Progenitor cell of endocrine pancreas (in vitro differentiated cells): ENCODE measurements around the gene OTOP2. TPM values are rescaled to one million over a fixed set of nuclear protein-coding genes. Genes with fewer than 3 reads are reported as not detected.

Experiments used
- DNase-seq: peaks from one replicate; pipeline ENCODE4 v3.0.0; 2021; ENCODE audit warnings: low spot score; ENCODE audit not compliant: unreplicated experiment
- H3K27ac Mint-ChIP-seq: 2 replicates; pipeline ENCODE4 v1.8.0; 2021; ENCODE audit warnings: mild to moderate bottlenecking, moderate library complexity, mixed read lengths
- H3K27me3 Mint-ChIP-seq: 2 replicates; pipeline ENCODE4 v1.8.0; 2021; ENCODE audit warnings: mixed read lengths
- H3K36me3 Mint-ChIP-seq: 2 replicates; pipeline ENCODE4 v1.8.0; 2022; ENCODE audit warnings: mixed read lengths; ENCODE audit not compliant: insufficient read depth
- H3K4me1 Mint-ChIP-seq: 2 replicates; pipeline ENCODE4 v1.8.0; 2021; ENCODE audit warnings: low read depth, mixed read lengths
- H3K4me3 Mint-ChIP-seq: 2 replicates; pipeline ENCODE4 v1.8.0; 2021; ENCODE audit warnings: low read depth, mild to moderate bottlenecking, moderate library complexity, mixed read lengths
- H3K9me3 Mint-ChIP-seq: 2 replicates; pipeline ENCODE4 v1.8.0; 2021; ENCODE audit warnings: low read depth, mixed read lengths
- total RNA-seq: library from RNA; stranded (reverse); gene quantifications from 2 replicates; pipeline ENCODE4 v1.2.1, GENCODE V29; 2021
- TF ChIP-seq, protein P1 (sequence below): fragments of 200-600 bp; sonication (generic); IDR thresholded peaks from one replicate; pipeline ENCODE4 v1.5.0; 2021; ENCODE audit warnings: antibody characterized with exemption, mild to moderate bottlenecking; ENCODE audit not compliant: unreplicated experiment

Gene OTOP2
- total RNA-seq, 1 donor from 2014 or later = not detected

- DNase-seq = no peak
- TF ChIP-seq, protein P1, sequence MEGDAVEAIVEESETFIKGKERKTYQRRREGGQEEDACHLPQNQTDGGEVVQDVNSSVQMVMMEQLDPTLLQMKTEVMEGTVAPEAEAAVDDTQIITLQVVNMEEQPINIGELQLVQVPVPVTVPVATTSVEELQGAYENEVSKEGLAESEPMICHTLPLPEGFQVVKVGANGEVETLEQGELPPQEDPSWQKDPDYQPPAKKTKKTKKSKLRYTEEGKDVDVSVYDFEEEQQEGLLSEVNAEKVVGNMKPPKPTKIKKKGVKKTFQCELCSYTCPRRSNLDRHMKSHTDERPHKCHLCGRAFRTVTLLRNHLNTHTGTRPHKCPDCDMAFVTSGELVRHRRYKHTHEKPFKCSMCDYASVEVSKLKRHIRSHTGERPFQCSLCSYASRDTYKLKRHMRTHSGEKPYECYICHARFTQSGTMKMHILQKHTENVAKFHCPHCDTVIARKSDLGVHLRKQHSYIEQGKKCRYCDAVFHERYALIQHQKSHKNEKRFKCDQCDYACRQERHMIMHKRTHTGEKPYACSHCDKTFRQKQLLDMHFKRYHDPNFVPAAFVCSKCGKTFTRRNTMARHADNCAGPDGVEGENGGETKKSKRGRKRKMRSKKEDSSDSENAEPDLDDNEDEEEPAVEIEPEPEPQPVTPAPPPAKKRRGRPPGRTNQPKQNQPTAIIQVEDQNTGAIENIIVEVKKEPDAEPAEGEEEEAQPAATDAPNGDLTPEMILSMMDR = no peak
- H3K4me1 Mint-ChIP-seq = peaks cover 2% of the 10 kb centered on the region
- H3K27me3 Mint-ChIP-seq = peaks cover 15% of the 10 kb centered on the region
- no peaks in the 10 kb centered on the region for H3K36me3 Mint-ChIP-seq
- peak overlapping the region; percentile 58 for H3K27ac Mint-ChIP-seq
- H3K4me3 Mint-ChIP-seq = no peak overlapping the region
- peaks cover 2% of the 10 kb centered on the region for H3K9me3 Mint-ChIP-seq
Measured at GRCh38 chr17:74916136-74916850, 7.8 kb upstream of the OTOP2 start.

DNA sequence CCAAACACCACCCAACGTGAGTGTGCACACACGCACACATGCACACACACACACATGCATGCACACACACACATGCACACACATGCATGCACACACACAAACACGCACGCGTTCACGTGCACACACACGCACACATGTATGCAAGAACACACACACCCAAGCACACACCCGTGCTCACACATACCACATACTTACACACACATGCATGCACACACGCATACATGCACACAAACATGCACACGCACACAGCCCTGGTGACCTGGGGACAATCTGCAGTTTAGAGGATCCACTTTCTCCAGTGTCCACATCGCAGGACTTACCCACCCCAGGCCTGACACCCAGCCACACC, 7.2 kb upstream of the OTOP2 start:
- peaks cover 2% of the 10 kb centered on the region for H3K9me3 Mint-ChIP-seq
- peaks cover 2% of the 10 kb centered on the region for H3K4me1 Mint-ChIP-seq
- H3K27ac Mint-ChIP-seq = peak overlapping the region; percentile 58
- no peak overlapping the region for H3K4me3 Mint-ChIP-seq
- no peak for DNase-seq
- TF ChIP-seq, protein P1 = no peak
- peaks cover 15% of the 10 kb centered on the region for H3K27me3 Mint-ChIP-seq
- H3K36me3 Mint-ChIP-seq = no peaks in the 10 kb centered on the region

DNA sequence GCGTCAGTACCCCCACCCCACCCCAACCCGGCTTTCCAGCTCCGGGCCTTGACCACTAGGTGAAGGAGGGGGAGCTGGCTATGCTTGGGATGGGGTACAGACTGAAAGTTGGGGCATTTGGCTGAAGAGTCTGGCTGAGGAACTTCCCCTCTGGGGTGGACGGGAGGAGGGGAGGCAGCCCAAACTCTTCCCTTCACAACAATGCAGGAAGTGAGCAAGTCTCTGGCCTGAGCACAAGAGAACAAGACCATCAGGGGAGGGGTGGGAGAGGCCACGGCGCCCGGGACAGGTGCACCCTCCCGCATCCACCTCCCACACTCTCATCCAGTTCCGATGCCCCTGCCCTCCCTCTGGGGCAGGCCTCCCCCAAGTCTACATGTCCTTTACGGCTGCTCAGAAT, 6.6 kb upstream of the OTOP2 start:
- Mint-ChIP-seq H3K9me3 (peaks cover 2% of the 10 kb centered on the region), H3K27ac (no peak overlapping the region), H3K27me3 (peaks cover 18% of the 10 kb centered on the region), H3K4me3 (no peak overlapping the region), H3K36me3 (no peaks in the 10 kb centered on the region), H3K4me1 (peaks cover 2% of the 10 kb centered on the region)
- TF ChIP-seq, protein P1 = no peak
- DNase-seq = no peak

DNA sequence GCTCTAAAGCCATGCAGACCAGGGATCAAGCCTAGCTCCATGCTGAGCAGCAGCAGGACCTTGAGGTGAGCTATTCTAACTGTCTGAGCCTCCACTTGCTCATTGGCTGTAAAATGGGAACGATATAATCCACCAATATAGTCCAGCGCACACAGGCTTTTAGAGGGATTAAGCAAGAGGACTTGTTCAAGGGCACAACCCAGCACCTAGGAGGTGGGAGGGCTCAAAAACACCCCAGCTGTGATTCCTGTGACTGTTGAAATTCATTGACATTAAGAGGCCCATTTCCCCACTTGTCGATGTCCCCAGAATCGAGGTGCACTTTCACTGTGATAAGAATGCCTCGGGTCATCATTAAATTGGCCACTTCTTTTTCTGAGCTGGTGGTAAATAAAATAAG, 5.2 kb upstream of the OTOP2 start:
- TF ChIP-seq, protein P1 = no peak
- peaks cover 2% of the 10 kb centered on the region for H3K4me1 Mint-ChIP-seq
- no peak for DNase-seq
- H3K4me3 Mint-ChIP-seq = no peak overlapping the region
- no peaks in the 10 kb centered on the region for H3K9me3 Mint-ChIP-seq
- H3K27me3 Mint-ChIP-seq = peaks cover 25% of the 10 kb centered on the region
- no peak overlapping the region for H3K27ac Mint-ChIP-seq
- H3K36me3 Mint-ChIP-seq = no peaks in the 10 kb centered on the region

DNA sequence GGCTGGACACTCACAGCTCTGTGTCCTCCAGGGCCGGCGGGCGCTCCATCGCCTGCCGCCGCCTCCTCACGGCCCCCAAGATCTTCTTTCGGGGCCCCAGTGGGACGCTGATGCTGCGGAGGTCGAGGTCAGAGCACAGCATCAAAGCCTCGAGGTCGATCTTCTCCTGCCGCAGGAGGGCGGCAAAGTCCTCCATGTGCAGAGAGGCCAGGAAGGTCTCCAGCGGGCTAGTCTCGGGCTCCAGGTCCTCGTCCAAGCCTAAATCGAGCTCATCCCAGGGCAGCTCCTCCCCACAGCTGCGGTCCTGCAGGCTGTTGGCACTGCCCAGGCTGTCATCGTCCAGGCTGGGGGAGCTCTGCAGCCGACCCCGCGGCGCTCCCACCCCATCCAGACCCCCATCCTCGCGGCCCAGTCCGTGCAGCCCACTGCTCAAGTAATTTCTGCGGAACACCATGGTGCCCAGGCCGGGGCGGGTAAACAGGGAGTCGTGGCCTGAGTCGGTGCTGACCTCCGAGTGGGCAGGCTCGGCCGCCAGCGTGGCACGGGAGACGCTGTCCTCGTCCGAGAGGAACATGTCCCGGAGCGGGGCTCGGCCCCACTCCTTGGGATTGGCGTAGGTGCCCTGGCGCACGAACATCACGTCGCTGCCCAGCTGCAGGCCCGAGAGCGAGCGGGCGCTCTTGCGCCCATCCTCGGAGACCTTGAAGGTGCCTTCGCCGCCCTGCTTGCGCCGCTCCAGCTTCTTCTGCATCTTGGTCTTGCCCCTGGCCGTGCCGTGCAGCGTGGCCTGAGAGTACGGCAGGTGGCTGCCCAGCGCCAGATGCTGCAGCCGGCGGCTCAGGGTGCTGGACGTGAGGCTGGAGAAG, 4.4 kb upstream of the OTOP2 start:
- Mint-ChIP-seq H3K4me3 (no peak overlapping the region), H3K27ac (no peak overlapping the region), H3K9me3 (no peaks in the 10 kb centered on the region), H3K27me3 (peaks cover 33% of the 10 kb centered on the region), H3K36me3 (no peaks in the 10 kb centered on the region), H3K4me1 (peaks cover 2% of the 10 kb centered on the region)
- no peak for DNase-seq
- TF ChIP-seq, protein P1 = peak; percentile 43
